Mesenchymal stem cell (in vitro differentiated cells and primary cell): ENCODE data around the gene ARHGAP5.

ENCODE experiments used
- DNase-seq: peaks from one replicate; pipeline ENCODE4 v3.0.0-alpha.2; 2013
- H2AFZ ChIP-seq: one replicate; pipeline ENCODE4 v1.6.1; 2013; ENCODE audit warnings: low read depth, mild to moderate bottlenecking, control low read depth, inconsistent platforms, low read length, moderate library complexity
- H2AK5ac ChIP-seq: 2 replicates; pipeline ENCODE4 v1.6.1; 2013; ENCODE audit warnings: low read length, moderate library complexity, mild to moderate bottlenecking, inconsistent platforms; ENCODE audit not compliant: severe bottlenecking
- H2BK120ac ChIP-seq: one replicate; pipeline ENCODE4 v1.6.1; 2013; ENCODE audit warnings: low read depth, mild to moderate bottlenecking, inconsistent platforms, low read length, moderate library complexity
- H2BK12ac ChIP-seq, 2 experiments: one replicate each; pipeline ENCODE4 v1.6.1; 2013; ENCODE audit warnings: inconsistent platforms in 2 of 2, low read length in 2 of 2, mild to moderate bottlenecking in 2 of 2, moderate library complexity in 2 of 2, control low read depth in 1 of 2
- H2BK15ac ChIP-seq: one replicate; pipeline ENCODE4 v1.6.1; 2013; ENCODE audit warnings: mild to moderate bottlenecking, low read depth, inconsistent platforms; ENCODE audit not compliant: poor library complexity, severe bottlenecking
- H2BK5ac ChIP-seq: 2 replicates; pipeline ENCODE4 v1.6.1; 2013; ENCODE audit warnings: low read depth, mild to moderate bottlenecking, low read length, control low read depth, inconsistent platforms; ENCODE audit not compliant: poor library complexity, severe bottlenecking
- H3K14ac ChIP-seq, 2 experiments: one replicate each; pipeline ENCODE4 v1.6.1; 2013; ENCODE audit warnings: inconsistent platforms in 2 of 2, low read length in 2 of 2, control low read depth in 1 of 2, mild to moderate bottlenecking in 1 of 2, moderate library complexity in 1 of 2
- H3K18ac ChIP-seq, 2 experiments: one replicate each; pipeline ENCODE4 v1.6.1; 2013; ENCODE audit warnings: inconsistent platforms in 2 of 2, low read length in 2 of 2, control low read depth in 1 of 2, low read depth in 1 of 2, mild to moderate bottlenecking in 1 of 2
- H3K23ac ChIP-seq, 2 experiments: one replicate each; pipeline ENCODE4 v1.6.1; 2013; ENCODE audit warnings: inconsistent platforms in 2 of 2, low read length in 2 of 2, mild to moderate bottlenecking in 2 of 2, moderate library complexity in 2 of 2, control low read depth in 1 of 2
- H3K27ac ChIP-seq: 2 replicates; pipeline ENCODE4 v1.5.1; 2013; ENCODE audit warnings: mild to moderate bottlenecking, moderate library complexity, low read length, control low read depth, inconsistent platforms; ENCODE audit not compliant: poor library complexity, severe bottlenecking
- H3K27me3 ChIP-seq, 2 experiments: 2 replicates each; pipeline versions ENCODE4 v1.6.1 to v1.7.0; 2013; ENCODE audit warnings: low read length in 2 of 2, mild to moderate bottlenecking in 2 of 2, moderate library complexity in 2 of 2, control low read depth in 1 of 2, inconsistent platforms in 1 of 2; ENCODE audit not compliant: control insufficient read depth in 1 of 2, insufficient read depth in 1 of 2
- H3K36me3 ChIP-seq, 2 experiments: 2 replicates each; pipeline versions ENCODE4 v1.6.1 to v1.7.0; 2013; ENCODE audit warnings: low read length in 2 of 2, control low read depth in 1 of 2, inconsistent platforms in 1 of 2, low read depth in 1 of 2, mild to moderate bottlenecking in 1 of 2; ENCODE audit not compliant: insufficient read depth in 2 of 2, control insufficient read depth in 1 of 2
- H3K4ac ChIP-seq, 2 experiments: one replicate each; pipeline ENCODE4 v1.6.1; 2013; ENCODE audit warnings: inconsistent platforms in 2 of 2, low read length in 2 of 2, mild to moderate bottlenecking in 2 of 2, moderate library complexity in 2 of 2, control low read depth in 1 of 2, low read depth in 1 of 2
- H3K4me1 ChIP-seq: 2 replicates; pipeline ENCODE4 v1.6.1; 2013; ENCODE audit warnings: low read depth, low read length, control low read depth; ENCODE audit not compliant: control insufficient read depth, insufficient read depth
- H3K4me2 ChIP-seq: 2 replicates; pipeline ENCODE4 v1.6.1; 2013; ENCODE audit warnings: low read length, mild to moderate bottlenecking, inconsistent platforms; ENCODE audit not compliant: poor library complexity, severe bottlenecking
- H3K4me3 ChIP-seq, 2 experiments: 2 replicates each; pipeline versions ENCODE4 v1.5.1 to v1.7.0; 2013; ENCODE audit warnings: low read length in 2 of 2, mild to moderate bottlenecking in 2 of 2, control low read depth in 1 of 2, low read depth in 1 of 2; ENCODE audit not compliant: insufficient read depth in 1 of 2
- H3K79me1 ChIP-seq: replicated peaks from 2 replicates; pipeline ENCODE4 v1.6.1; 2013; ENCODE audit warnings: mild to moderate bottlenecking, control low read depth, low read length, inconsistent platforms; ENCODE audit not compliant: poor library complexity, severe bottlenecking
- H3K9ac ChIP-seq: 2 replicates; pipeline ENCODE4 v1.7.0; 2013; ENCODE audit warnings: mild to moderate bottlenecking, low read length, moderate library complexity
- H3K9me3 ChIP-seq: 2 replicates; pipeline ENCODE4 v1.7.0; 2013; ENCODE audit warnings: mild to moderate bottlenecking, low read length; ENCODE audit not compliant: control insufficient read depth
- H4K8ac ChIP-seq: one replicate; pipeline ENCODE4 v1.6.1; 2013; ENCODE audit warnings: inconsistent platforms, mild to moderate bottlenecking, low read length, moderate library complexity
- H4K91ac ChIP-seq: one replicate; pipeline ENCODE4 v1.6.1; 2013; ENCODE audit warnings: mild to moderate bottlenecking, low read length, inconsistent platforms
- WGBS: methylation state at CpG from one replicate; pipeline ENCODE4 v1.1.7; 2013; ENCODE audit warnings: mixed read lengths; 5-methylcytosine and 5-hydroxymethylcytosine counted together

The ARHGAP5 gene

DNA sequence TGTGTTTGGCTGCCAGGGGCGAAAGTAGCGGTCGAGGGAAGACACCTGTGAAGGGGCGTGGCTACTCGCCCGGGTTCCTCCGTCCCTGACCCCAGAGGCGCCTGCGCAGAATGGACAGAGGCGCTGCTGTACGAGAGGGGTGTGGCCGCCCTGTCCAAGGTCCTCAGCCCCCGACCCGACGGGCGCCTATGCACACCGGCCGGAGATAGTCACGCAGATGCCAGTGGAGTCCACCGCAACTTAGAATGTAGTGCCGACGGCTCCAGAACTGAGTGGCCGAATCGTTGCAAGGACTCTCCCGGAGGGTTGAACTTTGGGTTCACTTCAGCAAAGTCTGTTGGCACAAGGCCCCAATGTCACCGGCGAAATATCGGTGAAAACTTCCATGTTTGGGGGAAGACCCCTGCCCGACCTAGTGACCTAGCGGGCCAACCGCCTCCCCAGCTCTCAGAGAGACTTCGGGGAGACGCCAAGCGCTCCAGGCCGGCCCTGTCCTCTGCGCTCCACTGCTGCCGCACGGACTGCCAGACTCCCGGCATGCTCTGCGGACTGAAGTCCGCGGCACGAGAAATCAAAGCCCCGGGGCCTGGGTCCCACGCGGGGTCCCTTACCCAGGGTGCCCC, 124.2 kb downstream of the ARHGAP5 start:
- peak; percentile 74 for DNase-seq
- no peak overlapping the region for H2BK120ac ChIP-seq
- H3K79me1 ChIP-seq, result no peaks in the 10 kb centered on the region
- no peak overlapping the region for H2BK12ac ChIP-seq
- H2AFZ ChIP-seq, result peak overlapping the region; percentile 3
- H4K91ac ChIP-seq, result no peak overlapping the region
- H3K9ac ChIP-seq, result peak overlapping the region; percentile 97
- no peak overlapping the region for H3K14ac ChIP-seq
- no peak overlapping the region for H3K4ac ChIP-seq
- no peaks in the 10 kb centered on the region for H3K9me3 ChIP-seq
- WGBS, result under 1% methylated on average over 46 of the region's 46 CpGs
- H2AK5ac ChIP-seq, result no peak overlapping the region
- no peaks in the 10 kb centered on the region for H3K36me3 ChIP-seq
- H2BK15ac ChIP-seq, result peak overlapping the region; percentile 28
- H3K18ac ChIP-seq, result no peak overlapping the region
- peaks cover 5% of the 10 kb centered on the region for H3K4me1 ChIP-seq
- peak overlapping the region; percentile 49 for H3K27ac ChIP-seq
- peaks cover 0 to 13% of the 10 kb centered on the region in 2 experiments for H3K27me3 ChIP-seq
- H2BK5ac ChIP-seq, result no peak overlapping the region
- H3K23ac ChIP-seq, result no peak overlapping the region
- H3K4me3 ChIP-seq, result peak overlapping the region; percentile 71 to 91
- peak overlapping the region; percentile 88 for H4K8ac ChIP-seq
- peak overlapping the region; percentile 80 for H3K4me2 ChIP-seq

DNA sequence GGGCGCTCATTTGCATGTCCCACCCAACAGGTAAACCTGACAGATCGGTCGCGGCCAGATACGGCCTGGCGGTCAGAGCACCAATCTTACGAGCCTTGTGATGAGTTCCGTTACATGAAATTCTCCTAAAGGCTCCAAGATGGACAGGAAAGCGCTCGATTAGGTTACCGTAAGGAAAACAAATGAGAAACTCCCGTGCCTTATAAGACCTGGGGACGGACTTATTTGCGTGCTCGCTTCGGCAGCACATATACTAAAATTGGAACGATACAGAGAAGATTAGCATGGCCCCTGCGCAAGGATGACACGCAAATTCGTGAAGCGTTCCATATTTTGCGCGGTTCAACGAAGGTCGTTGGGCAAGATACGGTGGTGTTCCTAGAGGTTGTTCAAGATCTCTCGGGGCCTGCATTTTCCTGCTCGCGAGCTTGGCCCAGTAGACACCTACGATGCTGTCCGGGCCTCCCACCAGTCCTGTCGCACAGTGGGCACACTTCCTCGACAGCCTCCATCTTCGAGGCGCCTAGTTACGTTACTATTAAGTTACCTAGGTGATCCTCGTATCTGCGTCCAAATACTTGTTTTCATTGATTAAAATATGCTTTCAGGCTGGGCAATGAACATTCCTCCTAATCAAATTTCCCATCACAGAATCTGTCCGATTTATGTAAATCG, 124.8 kb downstream of the ARHGAP5 start, which contains the start of gene RNU6-7:
Gene RNU6-7 (plus strand): TSS at position 230 of the 675 bp plus-strand sequence.
- Histone ChIP-seq H4K91ac (no peak within 1 kb of the TSS), H3K4me1 (peaks cover 5% of the 10 kb centered on the region), H3K14ac (no peak within 1 kb of the TSS), H2AFZ (peak within 1 kb of the TSS; percentile 3), H4K8ac (peak within 1 kb of the TSS; percentile 88), H3K23ac (no peak within 1 kb of the TSS), H3K4me2 (peak within 1 kb of the TSS; percentile 80), H3K27me3 (peaks cover 0 to 18% of the 10 kb centered on the region in 2 experiments), H3K36me3 (no peaks in the 10 kb centered on the region), H3K79me1 (no peaks in the 10 kb centered on the region), H3K18ac (no peak within 1 kb of the TSS), H2BK12ac (no peak within 1 kb of the TSS), H3K4ac (no peak within 1 kb of the TSS), H3K4me3 (peak within 1 kb of the TSS; percentile 71 to 91), H2BK15ac (peak within 1 kb of the TSS; percentile 28), H3K9ac (peak within 1 kb of the TSS; percentile 97), H2AK5ac (no peak within 1 kb of the TSS), H2BK5ac (no peak within 1 kb of the TSS), H3K27ac (peak within 1 kb of the TSS; percentile 50), H3K9me3 (no peaks in the 10 kb centered on the region), H2BK120ac (no peak within 1 kb of the TSS)
- DNase-seq, result peak; percentile 57
- WGBS, result 2% methylated on average over 40 of the region's 40 CpGs

DNA sequence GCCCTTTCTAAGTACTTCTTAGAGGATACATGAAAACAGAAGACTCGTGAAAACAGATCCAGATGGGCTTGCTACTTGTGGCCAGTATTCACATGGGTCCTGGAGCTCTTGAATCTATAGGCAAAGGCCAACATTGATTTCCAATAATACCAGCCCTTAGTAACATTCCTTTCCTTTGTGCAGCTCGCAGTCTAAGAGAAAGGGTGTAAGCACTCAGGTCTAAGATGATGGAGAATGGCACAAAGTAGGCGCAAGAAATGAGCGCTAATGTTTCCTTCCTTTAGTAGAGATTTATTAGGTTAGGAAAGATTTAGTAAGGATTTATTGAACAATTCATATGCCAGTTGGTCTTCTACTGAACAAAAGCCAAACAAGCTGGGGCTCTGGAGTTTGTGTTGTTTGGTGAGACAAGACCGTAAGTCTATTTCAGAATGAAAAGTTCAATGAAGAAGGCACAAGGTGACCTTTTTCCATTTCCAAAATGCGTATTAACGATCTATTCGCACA, 125.4 kb downstream of the ARHGAP5 start:
- Histone ChIP-seq H2BK120ac (no peak overlapping the region), H3K9me3 (no peaks in the 10 kb centered on the region), H4K8ac (no peak overlapping the region), H3K36me3 (no peaks in the 10 kb centered on the region), H3K79me1 (no peaks in the 10 kb centered on the region), H3K4ac (no peak overlapping the region), H2BK15ac (no peak overlapping the region), H3K18ac (no peak overlapping the region), H3K4me1 (peaks cover 5% of the 10 kb centered on the region), H3K4me3 (peak overlapping the region in 1 of 2 experiments; percentile 91), H2AFZ (no peak overlapping the region), H3K27me3 (peaks cover 0 to 24% of the 10 kb centered on the region in 2 experiments), H3K9ac (peak overlapping the region; percentile 97), H3K14ac (no peak overlapping the region), H3K23ac (no peak overlapping the region), H4K91ac (no peak overlapping the region), H3K27ac (peak overlapping the region; percentile 50), H2BK12ac (no peak overlapping the region), H3K4me2 (peak overlapping the region; percentile 80), H2AK5ac (no peak overlapping the region), H2BK5ac (no peak overlapping the region)
- 13% methylated on average over 8 of the region's 8 CpGs for WGBS
- DNase-seq, result peak; percentile 68
